ENCODE measurements around the gene FUZ.

Gene FUZ

DNA sequence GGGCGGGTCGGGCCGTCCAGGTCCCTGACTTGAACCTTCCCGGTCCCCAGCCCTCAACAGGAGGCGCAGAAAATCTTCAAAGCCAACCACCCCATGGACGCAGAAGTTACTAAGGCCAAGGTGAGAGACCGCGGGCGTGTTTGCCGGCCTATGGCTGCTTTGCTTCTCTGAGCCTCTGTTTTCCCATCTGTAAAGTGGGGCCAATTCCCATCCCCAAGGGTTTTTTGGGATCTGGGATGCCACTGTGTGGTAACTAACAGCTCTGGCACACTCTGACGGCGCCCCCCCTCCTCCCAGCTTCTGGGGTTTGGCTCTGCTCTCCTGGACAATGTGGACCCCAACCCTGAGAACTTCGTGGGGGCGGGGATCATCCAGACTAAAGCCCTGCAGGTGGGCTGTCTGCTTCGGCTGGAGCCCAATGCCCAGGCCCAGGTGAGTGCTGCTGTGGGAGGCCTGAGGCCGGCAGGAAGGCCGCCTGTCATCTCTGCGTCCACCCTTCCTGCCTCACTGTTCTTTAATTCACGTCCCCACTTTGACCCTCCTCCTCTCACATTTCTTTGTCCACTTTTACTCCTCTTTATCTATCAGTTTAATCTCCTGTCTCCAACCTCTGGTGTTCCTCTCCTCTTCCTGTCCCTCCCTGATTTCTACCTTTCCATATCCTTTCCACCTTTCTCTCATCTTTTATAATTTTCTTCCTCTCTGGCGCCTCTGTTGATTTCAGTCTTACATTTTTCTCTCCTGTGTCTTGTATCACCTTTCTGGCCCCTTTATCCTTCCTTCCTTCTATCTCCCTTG, 7.1 kb downstream of the FUZ start:
- DNase-seq (ENCODE audit: low spot score), result no peak

DNA sequence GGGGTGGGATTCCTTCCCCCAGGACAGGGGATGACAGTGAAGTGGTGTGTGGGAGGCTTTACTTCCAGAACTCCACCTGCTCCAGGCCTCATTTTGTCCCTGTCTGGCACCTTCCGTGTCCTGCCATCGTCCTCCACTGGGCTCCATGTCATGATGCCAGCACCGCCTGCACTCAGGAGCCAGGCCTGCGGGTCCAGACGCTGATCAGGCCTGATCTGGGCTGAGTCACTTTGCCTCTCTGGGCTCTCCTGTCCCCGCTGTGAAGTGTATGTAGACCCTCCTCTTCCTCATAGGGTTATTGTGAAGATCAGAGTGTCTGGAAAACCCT, 9.6 kb downstream of the FUZ start:
- no peak for DNase-seq (ENCODE audit: low spot score)

DNA sequence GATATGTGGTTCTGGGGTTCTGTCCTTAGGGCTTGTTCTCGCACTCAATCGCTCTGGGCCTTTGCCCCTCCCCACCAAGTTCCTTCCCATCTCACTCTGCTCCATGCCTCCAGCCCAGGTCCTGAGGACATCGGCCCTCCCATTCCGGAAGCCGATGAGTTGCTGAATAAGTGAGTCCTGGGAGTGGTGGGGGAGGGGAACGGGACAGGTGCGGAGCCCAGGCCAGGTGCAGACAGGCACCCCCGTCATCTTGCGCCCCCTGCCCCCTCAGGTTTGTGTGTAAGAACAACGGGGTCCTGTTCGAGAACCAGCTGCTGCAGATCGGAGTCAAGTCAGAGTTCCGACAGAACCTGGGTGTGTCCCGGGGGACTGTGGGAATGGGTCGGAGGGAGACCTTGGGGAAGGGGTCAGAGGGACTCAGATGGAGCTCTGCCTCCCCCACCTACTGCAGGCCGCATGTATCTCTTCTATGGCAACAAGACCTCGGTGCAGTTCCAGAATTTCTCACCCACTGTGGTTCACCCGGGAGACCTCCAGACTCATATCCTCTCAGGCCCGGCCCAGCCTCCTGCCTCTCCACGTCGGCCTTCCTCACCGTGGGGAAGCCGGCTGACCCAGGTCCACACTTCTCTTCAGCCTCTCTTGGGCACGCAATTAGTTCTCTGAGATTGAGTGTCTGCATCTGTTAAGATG, 10.1 kb downstream of the FUZ start:
- no peak for DNase-seq (ENCODE audit: low spot score)

DNA sequence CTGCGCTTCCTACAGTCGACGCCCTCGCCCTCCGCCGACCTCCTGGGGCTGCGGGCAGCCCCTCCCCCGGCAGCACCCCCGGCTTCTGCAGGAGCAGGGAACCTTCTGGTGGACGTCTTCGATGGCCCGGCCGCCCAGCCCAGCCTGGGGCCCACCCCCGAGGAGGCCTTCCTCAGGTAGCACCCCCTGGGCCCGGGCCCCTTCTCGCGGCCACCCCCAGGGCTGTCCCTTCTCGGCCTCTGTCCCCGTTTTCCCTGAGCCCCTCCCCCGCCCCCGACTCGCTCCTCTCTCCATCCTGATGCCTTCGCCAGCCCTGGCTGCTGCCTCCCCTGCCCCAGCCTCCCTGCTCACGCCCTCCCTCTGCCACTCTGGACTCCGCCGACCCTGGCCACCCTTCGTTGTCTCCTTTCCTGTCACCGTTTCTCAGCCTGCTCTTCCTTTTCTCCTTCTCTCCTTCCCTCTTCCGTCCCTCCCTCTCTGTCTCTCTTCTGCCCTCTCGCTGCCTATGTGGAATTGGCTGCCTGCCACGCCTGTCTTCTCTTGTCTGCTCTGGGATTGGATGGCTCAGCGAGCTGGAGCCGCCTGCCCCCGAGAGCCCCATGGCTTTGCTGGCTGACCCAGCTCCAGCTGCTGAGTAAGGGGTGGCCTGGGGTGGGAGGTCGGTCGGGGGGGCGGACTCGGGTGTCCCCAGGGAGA, 11.0 kb downstream of the FUZ start:
- DNase-seq (ENCODE audit: low spot score), result peak; percentile 93

DNA sequence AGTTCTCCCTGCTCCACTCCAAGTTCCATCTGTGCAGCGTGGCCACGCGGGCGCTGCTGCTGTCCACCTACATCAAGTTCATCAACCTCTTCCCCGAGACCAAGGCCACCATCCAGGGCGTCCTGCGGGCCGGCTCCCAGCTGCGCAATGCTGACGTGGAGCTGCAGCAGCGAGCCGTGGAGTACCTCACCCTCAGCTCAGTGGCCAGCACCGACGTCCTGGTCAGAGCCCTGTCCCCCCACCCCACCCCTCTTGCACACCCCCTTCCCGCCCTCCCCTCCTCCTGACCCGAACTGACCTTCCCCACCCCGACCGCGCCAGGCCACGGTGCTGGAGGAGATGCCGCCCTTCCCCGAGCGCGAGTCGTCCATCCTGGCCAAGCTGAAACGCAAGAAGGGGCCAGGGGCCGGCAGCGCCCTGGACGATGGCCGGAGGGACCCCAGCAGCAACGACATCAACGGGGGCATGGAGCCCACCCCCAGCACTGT, 11.6 kb downstream of the FUZ start:
- DNase-seq (ENCODE audit: low spot score), result no peak

GRCh38 chr19:49800771-49801170, 12.3 kb downstream of the FUZ start:
- no peak for DNase-seq (ENCODE audit: low spot score)

- peak; percentile 54 for DNase-seq (ENCODE audit: low spot score)
These were observed 13.2 kb downstream of the FUZ start for GRCh38 chr19:49799798-49800376.

GRCh38 chr19:49799271-49799797, 13.8 kb downstream of the FUZ start:
- DNase-seq (ENCODE audit: low spot score), result no peak

DNA sequence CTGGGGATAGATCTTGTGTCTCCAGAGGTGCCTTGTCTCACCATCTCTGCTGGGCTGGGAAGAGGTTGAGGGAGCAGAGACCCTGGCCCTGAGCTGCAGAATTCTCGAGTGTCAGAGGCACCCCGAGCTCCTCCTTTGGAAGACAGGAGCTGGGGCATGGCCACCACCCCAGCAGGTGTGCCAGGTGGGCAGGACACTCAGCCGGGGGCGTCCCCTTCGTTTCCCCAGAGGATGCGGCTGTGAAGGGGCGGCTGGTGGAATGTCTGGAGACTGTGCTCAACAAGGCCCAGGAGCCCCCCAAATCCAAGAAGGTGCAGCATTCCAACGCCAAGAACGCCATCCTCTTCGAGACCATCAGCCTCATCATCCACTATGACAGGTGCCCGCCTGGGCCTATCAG, 14.5 kb downstream of the FUZ start:
- no peak for DNase-seq (ENCODE audit: low spot score)

GRCh38 chr19:49795615-49796014, 17.5 kb downstream of the FUZ start:
- DNase-seq (ENCODE audit: low spot score), result no peak

- DNase-seq (ENCODE audit: low spot score), result no peak
These were observed 19.6 kb downstream of the FUZ start for GRCh38 chr19:49793561-49793840.

- DNase-seq (ENCODE audit: low spot score), result no peak
These were observed 20.1 kb downstream of the FUZ start for GRCh38 chr19:49792829-49793560.

DNA sequence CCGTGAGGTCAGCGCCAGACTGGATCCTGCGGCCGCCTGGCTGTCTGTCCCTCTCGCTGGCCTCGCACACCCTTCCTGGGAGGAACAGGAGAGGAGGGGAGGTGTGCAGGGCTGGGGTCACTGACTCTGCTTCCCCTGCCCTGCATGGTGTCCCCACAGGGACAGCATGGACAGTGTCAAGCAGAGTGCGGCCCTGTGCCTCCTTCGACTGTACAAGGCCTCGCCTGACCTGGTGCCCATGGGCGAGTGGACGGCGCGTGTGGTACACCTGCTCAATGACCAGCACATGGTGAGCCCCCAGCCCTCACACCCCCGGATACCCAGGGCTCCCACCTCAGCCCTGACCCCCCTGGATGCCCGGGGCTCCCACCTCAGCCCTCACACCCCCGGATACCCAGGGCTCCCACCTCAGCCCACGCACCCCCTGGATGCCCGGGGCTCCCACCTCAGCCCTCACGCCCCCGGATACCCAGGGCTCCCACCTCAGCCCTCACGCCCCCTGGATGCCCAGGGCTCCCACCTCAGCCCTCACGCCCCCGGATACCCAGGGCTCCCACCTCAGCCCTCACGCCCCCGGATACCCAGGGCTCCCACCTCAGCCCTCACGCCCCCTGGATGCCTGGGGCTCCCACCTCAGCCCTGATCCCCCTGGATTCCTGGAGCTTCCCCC, 21.2 kb downstream of the FUZ start:
- no peak for DNase-seq (ENCODE audit: low spot score)

DNA sequence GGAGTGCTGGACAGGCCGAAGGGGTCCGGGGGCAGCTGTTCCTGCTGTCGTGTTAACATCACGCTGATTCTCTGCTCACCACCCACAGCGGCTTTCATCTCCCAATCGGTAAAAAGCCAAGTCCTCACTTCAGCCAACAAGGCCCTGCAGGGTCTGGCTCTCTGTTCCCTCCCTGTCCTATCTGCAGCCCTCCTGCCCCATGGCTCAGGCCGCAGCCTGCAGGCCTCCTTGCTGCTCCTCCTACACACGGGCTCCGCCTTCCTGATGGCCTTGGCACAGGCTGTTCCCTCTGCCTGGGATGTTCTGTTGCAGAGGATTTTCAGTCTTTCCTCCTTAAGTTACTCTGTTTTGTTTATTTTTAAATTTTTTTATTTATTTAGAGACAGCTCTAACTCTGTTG, 22.2 kb downstream of the FUZ start:
- no peak for DNase-seq (ENCODE audit: low spot score)

DNA sequence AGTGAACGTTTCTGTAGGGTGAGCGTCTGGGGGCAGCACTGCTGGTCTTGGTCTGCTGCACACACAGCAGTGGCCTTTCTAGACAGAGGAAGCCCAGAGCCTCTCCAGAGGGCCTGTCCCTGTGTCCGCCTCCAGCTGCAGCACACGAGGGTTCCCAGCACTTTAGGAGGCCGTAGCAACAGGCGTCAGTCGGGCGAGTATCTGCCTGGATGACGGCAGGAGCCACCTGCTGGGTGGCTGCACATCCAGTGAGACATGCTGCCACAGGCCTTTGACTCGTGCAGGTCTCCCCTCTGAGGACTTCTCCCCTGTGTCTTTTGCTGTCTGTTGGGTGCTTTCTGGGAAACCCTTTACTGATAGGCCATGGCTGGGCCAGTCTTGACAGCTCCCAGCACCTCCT, 24.2 kb downstream of the FUZ start:
- DNase-seq (ENCODE audit: low spot score), result no peak

GRCh38 chr19:49787746-49788145, 25.3 kb downstream of the FUZ start:
- no peak for DNase-seq (ENCODE audit: low spot score)

DNA sequence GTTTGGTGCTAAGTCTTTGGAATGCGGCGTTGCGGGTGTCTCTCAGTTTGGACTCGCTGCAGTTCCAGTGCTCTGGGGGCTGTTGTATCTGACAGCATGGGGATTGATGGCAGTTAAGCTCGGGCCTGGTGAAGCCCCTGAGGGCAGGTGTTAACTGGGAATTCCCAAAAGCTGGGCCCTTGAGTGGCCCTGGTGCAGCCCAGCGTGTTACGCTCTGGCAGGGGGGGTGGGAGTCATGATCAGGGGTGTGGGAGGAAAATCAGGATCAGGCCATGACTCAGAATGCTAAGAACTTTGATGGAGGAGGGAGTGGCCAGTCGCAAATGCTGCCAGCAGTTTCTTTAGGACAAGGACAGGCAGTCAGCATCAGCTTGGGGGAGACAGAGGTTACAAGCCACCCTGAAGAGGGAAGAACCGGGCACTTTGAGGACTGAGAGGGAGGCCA, 26.7 kb downstream of the FUZ start:
- DNase-seq (ENCODE audit: low spot score), result no peak

- no peak for DNase-seq (ENCODE audit: low spot score)
These were observed 30.6 kb downstream of the FUZ start for GRCh38 chr19:49782515-49782914.

- no peak for DNase-seq (ENCODE audit: low spot score)
These were observed 31.7 kb downstream of the FUZ start for GRCh38 chr19:49781394-49781793.

DNA sequence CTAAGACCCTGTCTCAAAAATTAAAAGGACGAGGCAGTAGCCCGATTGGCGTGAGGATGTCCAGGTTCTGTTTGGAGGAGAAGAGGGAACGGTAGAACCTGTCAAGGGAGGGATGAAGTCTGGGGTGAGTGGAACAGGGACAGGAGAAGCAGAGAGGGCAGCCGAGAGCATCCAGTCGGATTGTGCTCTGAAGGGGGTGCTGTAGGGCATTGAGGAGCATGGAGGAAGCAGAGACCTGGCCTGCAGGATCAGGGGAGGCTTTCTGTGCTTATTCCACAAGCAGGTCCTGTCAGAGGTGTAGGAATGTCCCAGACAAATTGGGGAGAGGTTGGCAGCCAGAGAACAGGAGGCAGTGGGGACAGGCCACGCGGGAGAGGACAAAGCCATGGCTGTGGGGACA, 32.2 kb downstream of the FUZ start:
- no peak for DNase-seq (ENCODE audit: low spot score)
